ENCODE measurements around the gene PPCS. TPM values are rescaled to one million over a fixed set of nuclear protein-coding genes. Genes with fewer than 3 reads are reported as not detected.

The PPCS gene
- 57.6 and 65.1 TPM in 2 replicates for total RNA-seq (2014; rRNA removed; shearing (Covaris generic))
- 32.8 and 42.1 TPM in 2 replicates for polyA plus RNA-seq (2014; cell fraction: nucleus; rRNA removed)

GRCh38 chr1:42456010-42456753 lies at the start of gene PPCS, which contains the start of gene ZMYND12:
Gene PPCS (plus strand): TSS chr1:42456543. CDS start chr1:42456566, 23 bp downstream.
Gene ZMYND12 (minus strand): TSS chr1:42456022. CDS start chr1:42455997, 25 bp downstream.
- peak; percentile 64 for DNase-seq (ENCODE audit: extremely low read depth, low read depth)

- DNase-seq (ENCODE audit: extremely low read depth, low read depth) = no peak
These were observed 41.5 kb upstream of the PPCS start for GRCh38 chr1:42414551-42415496.

GRCh38 chr1:42417166-42417565 lies 39.2 kb upstream of the PPCS start:
- DNase-seq (ENCODE audit: extremely low read depth, low read depth) = no peak

- DNase-seq (ENCODE audit: extremely low read depth, low read depth) = no peak
These were observed 37.8 kb upstream of the PPCS start for GRCh38 chr1:42418516-42418915.

GRCh38 chr1:42419126-42419821 lies 37.1 kb upstream of the PPCS start:
- DNase-seq (ENCODE audit: extremely low read depth, low read depth) = no peak

DNA sequence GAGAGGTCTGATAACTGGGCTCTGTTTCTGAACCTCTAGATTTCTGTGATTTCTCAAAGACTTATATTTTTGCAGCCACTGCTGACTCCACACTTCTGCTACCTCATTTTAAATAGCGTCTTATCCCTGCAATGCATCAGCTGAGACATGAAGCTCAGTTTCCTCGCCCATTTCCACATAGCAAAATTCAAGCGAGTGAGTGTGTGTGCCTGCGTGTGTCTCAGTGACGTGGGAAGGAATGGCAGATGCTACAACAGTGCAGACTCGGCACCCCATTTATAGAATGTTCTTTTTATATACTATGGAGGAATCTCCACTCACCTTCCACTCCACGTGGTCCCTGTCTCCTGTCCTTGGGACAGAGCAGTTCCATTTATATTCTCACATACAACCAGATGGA lies 36.2 kb upstream of the PPCS start:
- DNase-seq (ENCODE audit: extremely low read depth, low read depth) = no peak

DNA sequence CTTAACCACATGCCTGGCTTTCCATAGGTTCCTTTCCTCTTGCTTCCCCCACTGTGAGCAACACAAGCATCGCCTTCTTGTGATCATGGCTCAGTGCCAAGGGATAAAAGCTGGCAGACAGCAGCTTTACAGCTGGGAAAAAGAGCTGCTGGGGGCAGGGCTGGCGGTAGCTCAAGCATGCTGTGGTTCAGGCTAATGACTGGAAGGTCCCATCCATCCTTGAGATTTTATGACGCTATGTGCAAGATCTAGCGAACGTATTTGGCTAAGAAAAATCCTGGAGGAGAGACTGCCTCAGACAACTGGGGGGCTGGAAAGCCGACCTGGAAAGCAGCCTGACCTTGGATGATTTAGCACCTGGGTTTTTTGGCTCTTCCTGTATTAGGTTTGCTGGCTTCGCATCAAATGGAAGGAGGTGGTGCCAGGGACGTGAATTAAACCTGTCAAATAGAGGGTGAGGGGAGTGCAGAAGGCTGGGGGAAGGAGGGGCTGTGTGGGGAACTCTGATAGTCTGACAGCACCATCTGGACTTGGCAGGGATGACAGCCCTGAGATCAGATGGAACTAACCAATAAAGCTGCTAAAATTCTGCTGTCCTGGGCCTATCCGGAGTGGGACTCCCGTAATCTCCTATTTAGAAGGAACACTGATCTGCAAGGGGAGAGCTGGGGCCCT lies 35.3 kb upstream of the PPCS start:
- no peak for DNase-seq (ENCODE audit: extremely low read depth, low read depth)

DNA sequence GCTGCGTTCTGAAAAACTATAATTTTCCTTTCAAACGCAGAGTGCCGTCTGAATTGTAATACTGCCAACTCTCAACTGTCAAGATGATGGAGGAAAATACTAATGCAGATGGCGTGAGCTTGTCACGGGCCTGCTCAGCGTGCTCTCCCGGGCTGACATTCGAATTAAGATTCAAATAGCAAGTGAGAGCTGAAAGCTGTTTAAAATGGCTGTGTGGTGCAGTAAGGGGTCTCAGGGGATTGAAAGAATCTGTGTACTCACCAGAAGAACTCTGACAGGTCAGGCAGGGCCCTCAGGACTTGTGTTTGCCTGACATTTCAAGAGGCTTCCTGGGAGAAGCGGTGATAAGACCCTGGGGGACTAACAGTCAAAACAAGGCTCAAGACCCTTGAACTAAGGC lies 33.6 kb upstream of the PPCS start:
- DNase-seq (ENCODE audit: extremely low read depth, low read depth) = no peak

- DNase-seq (ENCODE audit: extremely low read depth, low read depth) = no peak
These were observed 32.7 kb upstream of the PPCS start for GRCh38 chr1:42423681-42424080.

DNA sequence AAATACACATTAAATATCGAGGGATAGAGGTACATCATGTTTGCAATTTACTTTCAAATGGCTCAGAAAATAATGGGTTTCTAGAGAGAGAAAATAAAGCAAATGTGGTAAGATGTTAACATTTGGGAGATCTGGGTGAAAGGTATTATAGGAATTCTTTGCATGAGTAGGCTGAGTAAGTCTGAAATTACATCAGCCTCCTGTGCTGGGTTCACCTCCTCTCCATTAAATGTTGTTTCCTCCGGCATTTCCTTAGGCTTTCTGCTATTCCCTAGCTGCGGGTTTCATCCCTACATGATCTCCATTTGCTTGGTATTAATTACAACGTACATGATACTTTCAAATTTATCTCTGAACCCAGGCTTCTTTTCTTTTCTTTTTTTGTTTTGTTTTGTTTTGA lies 32.1 kb upstream of the PPCS start:
- no peak for DNase-seq (ENCODE audit: extremely low read depth, low read depth)

DNA sequence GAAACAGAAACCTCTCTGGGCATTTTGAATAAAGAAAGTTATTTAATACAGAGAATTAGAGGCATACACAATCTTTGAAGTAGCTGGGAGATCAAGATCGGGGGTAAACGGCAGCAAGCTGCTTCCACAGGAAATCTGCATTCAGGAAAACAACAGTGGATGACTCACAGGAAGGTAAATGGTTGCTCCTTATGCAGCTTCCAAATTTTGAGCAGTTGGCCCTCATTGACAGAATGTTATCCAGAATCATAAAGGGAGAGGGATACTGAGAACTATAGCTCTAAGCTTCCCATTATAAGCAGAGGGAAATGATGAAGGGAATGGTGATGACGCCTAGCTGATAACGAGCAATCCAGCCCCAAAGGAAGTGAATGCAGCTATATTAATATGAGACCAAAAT lies 29.1 kb upstream of the PPCS start:
- no peak for DNase-seq (ENCODE audit: extremely low read depth, low read depth)

DNA sequence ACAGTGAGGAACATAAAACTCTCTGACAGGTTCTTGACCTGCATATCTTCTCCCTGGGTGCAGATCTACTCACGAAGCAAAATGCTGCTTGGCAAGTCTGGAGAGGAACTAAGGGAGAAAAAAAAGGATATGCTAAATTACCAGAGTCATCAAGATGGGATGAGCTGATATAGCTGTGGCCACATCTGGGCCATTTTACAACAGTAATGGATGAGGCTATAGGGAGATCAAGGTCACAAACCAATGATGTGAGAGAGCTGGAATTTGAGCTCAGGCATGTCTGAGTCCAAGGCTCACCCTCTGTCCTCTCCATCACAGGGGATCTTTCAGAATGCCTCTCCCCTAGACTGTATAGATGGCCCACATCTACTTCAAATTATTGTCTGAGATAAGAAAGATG lies 26.7 kb upstream of the PPCS start:
- DNase-seq (ENCODE audit: extremely low read depth, low read depth) = no peak

DNA sequence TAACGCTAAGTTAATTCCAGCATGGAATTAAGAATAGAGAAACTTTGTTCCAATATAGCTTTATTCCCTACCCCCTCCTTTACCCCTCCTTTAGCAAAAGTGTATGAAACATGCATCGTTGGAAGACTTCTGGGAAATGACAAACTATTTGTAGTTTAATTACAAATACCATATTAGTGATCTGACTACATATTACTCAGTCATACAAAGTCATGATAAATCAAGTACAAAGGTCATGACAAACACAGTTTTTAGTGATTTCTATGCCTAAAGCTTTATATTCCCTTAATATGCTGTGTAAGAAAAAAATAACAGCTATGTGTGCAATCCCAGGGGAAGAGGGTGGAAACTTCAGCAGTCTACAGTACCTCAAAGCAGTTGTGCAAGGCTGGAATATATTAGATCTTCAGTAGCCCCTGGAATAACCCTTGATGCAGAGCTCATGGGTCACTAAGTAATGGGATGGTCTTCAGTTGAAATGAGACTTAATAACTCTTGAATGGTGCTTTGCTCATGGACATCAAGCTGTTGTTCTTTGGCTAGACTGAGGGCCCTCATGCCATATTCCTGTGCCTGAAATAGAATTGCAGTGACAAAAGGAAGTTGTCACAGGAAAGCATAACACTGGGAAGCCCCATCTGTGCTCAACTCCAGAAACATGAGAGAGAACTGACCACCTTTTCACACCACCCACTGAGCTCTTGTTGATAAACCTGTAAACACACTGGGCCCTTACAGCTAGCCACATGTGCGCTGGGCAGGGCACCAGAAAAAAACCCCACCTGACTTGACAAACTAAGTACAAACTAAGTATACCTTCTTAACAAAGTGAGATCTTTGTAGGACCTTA lies 25.8 kb upstream of the PPCS start:
- DNase-seq (ENCODE audit: extremely low read depth, low read depth) = no peak

GRCh38 chr1:42431514-42431913 lies 24.8 kb upstream of the PPCS start:
- DNase-seq (ENCODE audit: extremely low read depth, low read depth) = no peak

- no peak for DNase-seq (ENCODE audit: extremely low read depth, low read depth)
These were observed 23.6 kb upstream of the PPCS start for GRCh38 chr1:42432714-42433113.

GRCh38 chr1:42433369-42433768 lies 23.0 kb upstream of the PPCS start:
- DNase-seq (ENCODE audit: extremely low read depth, low read depth) = no peak

- no peak for DNase-seq (ENCODE audit: extremely low read depth, low read depth)
These were observed 22.0 kb upstream of the PPCS start for GRCh38 chr1:42434340-42434739.

DNA sequence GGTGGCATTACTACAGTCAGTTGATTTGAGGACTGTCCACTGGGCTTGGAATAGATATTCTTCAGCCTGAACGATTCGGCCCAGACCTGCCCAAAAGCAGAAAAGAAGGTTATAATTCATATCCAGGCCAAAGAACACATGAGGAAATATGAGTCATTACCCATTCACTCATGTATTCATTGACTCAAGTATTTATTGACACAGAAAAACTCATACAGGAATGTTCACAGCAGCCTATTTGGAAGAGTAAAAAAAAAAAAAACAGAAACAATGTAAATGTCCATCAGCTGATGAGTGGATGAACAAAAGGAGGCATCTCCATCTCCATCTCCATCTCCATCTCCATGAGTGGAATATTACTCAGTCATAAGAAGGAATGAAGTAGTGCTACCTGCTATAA lies 16.4 kb upstream of the PPCS start:
- DNase-seq (ENCODE audit: extremely low read depth, low read depth) = no peak

- DNase-seq (ENCODE audit: extremely low read depth, low read depth) = no peak
These were observed 13.7 kb upstream of the PPCS start for GRCh38 chr1:42442662-42443061.
